ENCODE results near the gene PPP1CA.
A peak's percentile ranks its signal among the peaks of the same experiment; 100 is the strongest.

The PPP1CA gene

DNA sequence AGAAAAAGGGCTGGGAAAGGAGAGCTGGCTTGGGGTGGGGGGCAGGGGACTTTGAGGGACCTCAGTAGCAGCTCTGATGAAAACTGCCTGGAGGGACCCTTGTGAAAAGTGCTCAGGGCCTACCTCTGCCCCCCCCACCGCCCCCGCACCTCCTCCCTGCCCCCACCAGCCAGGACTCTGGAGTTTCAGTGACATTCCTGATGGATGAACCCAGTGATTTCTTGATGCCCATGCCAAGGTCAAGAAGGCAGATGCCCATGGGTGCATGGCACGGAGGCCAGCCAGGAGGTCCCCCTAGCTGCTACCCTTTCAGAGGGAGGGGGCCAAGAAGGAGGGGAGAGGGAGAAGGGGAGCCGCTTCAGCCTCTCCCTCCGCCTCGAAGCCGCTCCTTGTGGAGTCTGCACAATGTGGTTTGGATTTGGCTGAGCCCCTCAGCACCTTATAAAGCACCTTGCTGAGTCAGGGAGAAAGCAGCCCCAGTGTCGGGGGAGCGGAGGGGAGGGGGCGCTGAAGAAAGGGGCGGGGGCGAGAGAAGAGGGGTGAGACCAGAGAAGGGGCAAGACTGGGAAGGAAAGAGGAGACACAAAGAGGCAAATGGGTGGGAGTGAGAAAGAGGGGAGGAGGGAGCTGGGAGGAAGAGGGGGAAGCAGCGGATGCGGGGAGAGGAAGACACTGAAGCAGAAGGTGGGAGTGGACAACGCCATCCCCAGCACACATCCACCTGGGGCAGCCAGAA, 26.2 kb downstream of the PPP1CA start:
- Mint-ChIP-seq H3K4me3 (no peak overlapping the region), H3K9me3 (no peaks in the 10 kb centered on the region), H3K27me3 (peaks cover 57% of the 10 kb centered on the region), H3K27ac (no peak overlapping the region), H3K4me1 (peaks cover 50% of the 10 kb centered on the region)
- no peak for ATAC-seq
- no peak for DNase-seq

- peaks cover 57% of the 10 kb centered on the region for H3K27me3 Mint-ChIP-seq
- H3K4me3 Mint-ChIP-seq, result peak overlapping the region in 1 of 2 donors; percentile 88
- DNase-seq (no peak), ATAC-seq (no peak)
- H3K27ac Mint-ChIP-seq, result no peak overlapping the region
- peaks cover 56% of the 10 kb centered on the region for H3K4me1 Mint-ChIP-seq
- H3K9me3 Mint-ChIP-seq, result no peaks in the 10 kb centered on the region
Measured at GRCh38 chr11:67374571-67375281, 26.9 kb downstream of the PPP1CA start.

DNA sequence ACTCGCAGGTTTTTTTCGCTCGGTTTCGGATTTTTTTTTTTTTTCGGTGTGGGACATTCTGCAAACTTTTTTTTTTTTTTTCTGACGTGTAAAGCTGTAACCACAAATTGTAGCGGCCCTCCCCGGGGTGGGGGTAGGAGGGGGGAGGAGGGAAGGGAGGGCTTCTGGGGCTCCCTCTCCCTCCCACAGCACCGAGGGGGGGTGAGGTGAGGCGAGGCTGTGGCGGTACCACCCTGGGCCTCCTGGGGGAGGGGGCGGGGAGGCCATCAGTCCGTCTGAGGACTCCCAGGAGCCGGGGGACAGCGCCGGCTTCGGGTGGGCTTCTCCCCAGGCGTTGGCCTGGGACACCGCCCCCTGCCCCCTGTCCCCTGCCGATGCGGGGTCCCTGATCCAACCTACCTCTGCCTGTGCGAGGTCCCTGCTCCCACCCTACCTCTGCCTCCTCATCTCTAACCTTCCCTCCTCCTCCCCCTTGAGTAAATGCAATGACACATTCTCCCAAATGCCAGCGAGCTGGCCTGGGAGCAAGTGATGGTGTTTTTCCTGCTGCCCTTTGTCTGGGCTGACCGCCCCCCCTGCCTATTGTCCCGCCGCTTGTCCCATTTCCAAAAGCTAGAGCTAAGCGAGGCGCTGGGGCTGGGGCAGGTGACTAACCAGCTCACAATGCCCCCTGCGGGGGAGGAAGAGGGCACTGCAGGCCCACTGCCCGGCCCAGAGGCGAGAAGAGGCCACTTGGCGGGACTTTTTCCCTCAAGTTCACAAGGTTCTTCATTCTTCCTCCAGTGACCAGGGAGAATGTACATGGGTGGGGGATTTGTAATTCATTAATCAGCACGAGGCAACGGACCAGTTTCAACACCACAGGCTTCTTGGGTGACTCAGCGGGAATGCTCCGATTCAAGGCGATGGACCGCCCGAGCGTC, 27.7 kb downstream of the PPP1CA start:
- Mint-ChIP-seq H3K27ac (peak overlapping the region in 1 of 2 donors; percentile 89), H3K9me3 (no peaks in the 10 kb centered on the region), H3K4me1 (peaks cover 60% of the 10 kb centered on the region), H3K4me3 (peak overlapping the region; percentile 88 to 89), H3K27me3 (peaks cover 60% of the 10 kb centered on the region)
- ATAC-seq, result peak; percentile 58
- peak; percentile 56 to 60 for DNase-seq

- Mint-ChIP-seq H3K9me3 (no peaks in the 10 kb centered on the region), H3K27ac (peak within 1 kb of the TSS in 1 of 2 donors; percentile 89), H3K27me3 (peaks cover 60% of the 10 kb centered on the region), H3K4me3 (peak within 1 kb of the TSS; percentile 88 to 89), H3K4me1 (peaks cover 63% of the 10 kb centered on the region)
- ATAC-seq, result peak; percentile 20
- no peak for DNase-seq
Measured at GRCh38 chr11:67372993-67373647, 28.5 kb downstream of the PPP1CA start, which contains the start of gene CLCF1. CLCF1 (minus strand) TSS chr11:67373598; CDS start chr11:67373539, 59 bp downstream.

DNA sequence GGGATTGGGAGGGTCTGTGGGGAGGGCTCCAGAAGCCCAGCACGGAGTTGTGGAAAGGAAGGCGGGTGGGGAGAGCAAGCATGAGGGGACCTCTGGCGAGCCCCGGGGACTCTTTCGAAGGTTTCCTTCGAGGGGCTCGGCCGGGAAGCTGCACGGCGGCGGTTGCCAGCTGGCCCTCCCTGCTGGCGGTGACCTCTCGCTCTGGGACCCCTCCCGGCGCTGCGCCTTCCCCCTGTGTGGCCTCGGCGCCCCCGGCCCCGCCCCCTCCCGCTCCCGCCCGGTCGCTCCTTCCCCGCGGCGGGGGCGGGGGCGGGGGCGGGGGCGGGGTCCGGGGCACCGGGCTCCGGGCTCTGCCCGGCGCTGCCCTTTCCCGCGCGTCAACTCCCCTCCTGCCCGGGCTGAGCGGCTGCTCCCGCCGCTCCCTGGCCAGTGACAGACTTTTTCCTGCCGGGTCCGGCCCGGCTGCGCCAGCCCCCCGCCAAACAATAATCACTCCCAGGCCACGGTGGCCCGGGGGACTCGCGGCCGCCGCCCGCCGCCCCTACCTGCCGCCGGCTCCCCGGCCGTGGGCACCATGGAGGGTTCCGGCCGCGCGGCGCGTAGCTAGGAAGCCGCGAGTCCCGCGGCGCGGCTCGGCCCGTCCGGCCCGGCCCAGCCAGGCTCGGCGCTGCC, 29.2 kb downstream of the PPP1CA start:
- H3K4me3 Mint-ChIP-seq, result peak overlapping the region; percentile 46 to 75
- ATAC-seq (no peak), DNase-seq (no peak)
- peaks cover 69% of the 10 kb centered on the region for H3K4me1 Mint-ChIP-seq
- H3K9me3 Mint-ChIP-seq, result no peaks in the 10 kb centered on the region
- no peak overlapping the region for H3K27ac Mint-ChIP-seq
- H3K27me3 Mint-ChIP-seq, result peaks cover 60% of the 10 kb centered on the region

- Mint-ChIP-seq H3K4me3 (peak overlapping the region; percentile 46 to 75), H3K9me3 (no peaks in the 10 kb centered on the region), H3K27ac (no peak overlapping the region), H3K4me1 (peaks cover 69% of the 10 kb centered on the region), H3K27me3 (peaks cover 60% of the 10 kb centered on the region)
- DNase-seq, result no peak
- no peak for ATAC-seq
Measured at GRCh38 chr11:67371911-67372320, 29.7 kb downstream of the PPP1CA start.

- peak overlapping the region; percentile 46 to 75 for H3K4me3 Mint-ChIP-seq
- ATAC-seq, result no peak
- no peak for DNase-seq
- peaks cover 58% of the 10 kb centered on the region for H3K27me3 Mint-ChIP-seq
- no peaks in the 10 kb centered on the region for H3K9me3 Mint-ChIP-seq
- H3K4me1 Mint-ChIP-seq, result peaks cover 74% of the 10 kb centered on the region
- H3K27ac Mint-ChIP-seq, result no peak overlapping the region
Measured at GRCh38 chr11:67371189-67371910, 30.3 kb downstream of the PPP1CA start.

GRCh38 chr11:67370351-67371076, 31.1 kb downstream of the PPP1CA start:
- H3K4me1 Mint-ChIP-seq, result peaks cover 76% of the 10 kb centered on the region
- H3K9me3 Mint-ChIP-seq, result no peaks in the 10 kb centered on the region
- ATAC-seq (no peak), DNase-seq (no peak)
- H3K27me3 Mint-ChIP-seq, result peaks cover 49% of the 10 kb centered on the region
- H3K27ac Mint-ChIP-seq, result no peak overlapping the region
- no peak overlapping the region for H3K4me3 Mint-ChIP-seq

- no peak overlapping the region for H3K27ac Mint-ChIP-seq
- peaks cover 76% of the 10 kb centered on the region for H3K4me1 Mint-ChIP-seq
- ATAC-seq (no peak), DNase-seq (no peak)
- no peak overlapping the region for H3K4me3 Mint-ChIP-seq
- peaks cover 43% of the 10 kb centered on the region for H3K27me3 Mint-ChIP-seq
- H3K9me3 Mint-ChIP-seq, result no peaks in the 10 kb centered on the region
Measured at GRCh38 chr11:67369801-67370284, 31.8 kb downstream of the PPP1CA start.

- DNase-seq (no peak), ATAC-seq (no peak)
- H3K27ac Mint-ChIP-seq, result no peak overlapping the region
- H3K4me3 Mint-ChIP-seq, result no peak overlapping the region
- no peaks in the 10 kb centered on the region for H3K9me3 Mint-ChIP-seq
- peaks cover 38% of the 10 kb centered on the region for H3K27me3 Mint-ChIP-seq
- peaks cover 76% of the 10 kb centered on the region for H3K4me1 Mint-ChIP-seq
Measured at GRCh38 chr11:67369275-67369674, 32.4 kb downstream of the PPP1CA start.

GRCh38 chr11:67368621-67369020, 33.0 kb downstream of the PPP1CA start:
- Mint-ChIP-seq H3K27me3 (peaks cover 31% of the 10 kb centered on the region), H3K27ac (no peak overlapping the region)

DNA sequence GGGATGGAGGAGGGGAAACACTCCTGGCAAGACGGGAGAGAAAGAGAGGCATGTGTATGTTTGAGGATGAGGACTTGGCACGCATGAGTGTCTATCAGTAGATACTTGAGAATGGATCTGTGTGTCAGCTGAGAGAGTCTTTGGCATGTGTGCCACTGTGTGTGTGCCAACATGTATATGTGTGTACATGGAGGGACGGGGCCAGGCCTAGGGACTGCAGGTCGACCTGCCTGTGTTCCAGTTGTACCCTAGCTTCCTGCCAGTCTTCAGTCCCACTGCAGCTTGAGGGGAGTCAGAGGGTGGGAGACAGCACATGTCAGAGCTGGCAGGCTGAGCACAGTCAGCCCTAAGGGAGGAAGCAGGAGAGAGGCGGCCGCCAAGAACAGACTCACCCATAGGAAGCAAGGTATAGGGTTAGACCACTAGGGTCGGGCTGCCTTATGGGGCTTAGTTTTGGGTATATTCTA, 33.9 kb downstream of the PPP1CA start:
- no peak for ATAC-seq
- no peak for DNase-seq
- Mint-ChIP-seq H3K4me3 (no peak overlapping the region), H3K4me1 (peaks cover 75% of the 10 kb centered on the region), H3K9me3 (no peaks in the 10 kb centered on the region), H3K27ac (no peak overlapping the region), H3K27me3 (peaks cover 29% of the 10 kb centered on the region)

More at GRCh38 chr11:67368621-67369020, 33.0 kb downstream of the PPP1CA start:
- Mint-ChIP-seq H3K4me1 (peaks cover 76% of the 10 kb centered on the region), H3K9me3 (no peaks in the 10 kb centered on the region), H3K4me3 (no peak overlapping the region)
- peak in 1 of 2 donors; percentile 71 for DNase-seq
- ATAC-seq, result peak; percentile 84
